LNCAP (cell line): ENCODE data around the gene ICA1.

Source experiments
- TF ChIP-seq, protein P1 (sequence below): fragments of 450-650 bp; IDR thresholded peaks from 2 replicates; pipeline ENCODE4 v1.5.1; 2017; ENCODE audit warnings: mild to moderate bottlenecking

The ICA1 gene

DNA sequence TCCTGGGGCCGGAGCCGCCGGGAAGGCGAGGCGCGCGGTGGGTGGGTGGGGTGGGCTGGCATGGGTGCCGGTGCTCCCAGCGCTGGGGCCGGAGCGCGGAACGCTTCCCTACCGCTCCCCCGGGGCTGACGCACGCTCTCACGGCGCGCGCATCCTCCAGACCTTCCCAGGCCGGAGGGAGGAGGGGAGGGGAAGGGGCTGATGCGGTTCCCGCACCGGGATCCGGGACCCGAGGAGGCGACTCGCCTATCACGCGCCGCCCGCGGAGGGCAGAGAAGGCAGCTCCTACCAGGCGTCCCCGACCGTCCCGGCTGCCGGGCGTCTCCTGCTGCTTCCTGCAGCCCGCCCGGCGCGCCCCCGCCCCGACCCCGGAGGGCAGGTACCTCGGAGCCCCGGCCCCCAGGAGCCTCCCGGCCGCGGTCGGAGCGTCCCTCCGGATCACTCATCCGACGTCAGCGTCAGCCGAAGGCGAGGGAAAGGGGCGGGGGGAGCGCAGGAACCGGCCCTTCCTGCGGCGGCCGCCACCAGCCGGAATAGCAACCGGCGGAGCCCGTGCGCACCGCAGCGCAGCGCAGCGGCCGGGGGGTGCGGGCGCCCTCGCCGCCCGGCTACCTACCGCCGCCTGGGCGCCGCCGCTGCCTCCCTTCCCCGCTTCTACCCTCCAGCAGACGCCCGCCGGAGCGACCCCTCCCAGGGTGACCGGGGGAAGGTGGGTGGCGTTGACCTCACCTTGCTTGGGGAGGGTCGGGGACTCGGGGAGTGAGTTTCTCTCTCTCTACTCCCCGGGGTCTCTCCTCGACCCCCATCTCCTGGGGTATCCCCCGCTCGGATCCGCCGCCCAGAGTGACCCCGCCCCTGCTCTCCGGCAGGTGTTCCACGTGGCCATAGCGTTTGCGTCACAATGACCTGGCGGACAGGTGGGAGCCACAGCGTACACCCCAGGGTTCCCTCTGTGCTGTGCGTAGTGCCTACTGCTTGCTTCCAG, at the start of gene ICA1:
ICA1 (minus strand) TSS at position 457 of the 985 bp plus-strand sequence. CDS start 26,241 bp downstream, outside the sequence.
- TF ChIP-seq, protein P1, sequence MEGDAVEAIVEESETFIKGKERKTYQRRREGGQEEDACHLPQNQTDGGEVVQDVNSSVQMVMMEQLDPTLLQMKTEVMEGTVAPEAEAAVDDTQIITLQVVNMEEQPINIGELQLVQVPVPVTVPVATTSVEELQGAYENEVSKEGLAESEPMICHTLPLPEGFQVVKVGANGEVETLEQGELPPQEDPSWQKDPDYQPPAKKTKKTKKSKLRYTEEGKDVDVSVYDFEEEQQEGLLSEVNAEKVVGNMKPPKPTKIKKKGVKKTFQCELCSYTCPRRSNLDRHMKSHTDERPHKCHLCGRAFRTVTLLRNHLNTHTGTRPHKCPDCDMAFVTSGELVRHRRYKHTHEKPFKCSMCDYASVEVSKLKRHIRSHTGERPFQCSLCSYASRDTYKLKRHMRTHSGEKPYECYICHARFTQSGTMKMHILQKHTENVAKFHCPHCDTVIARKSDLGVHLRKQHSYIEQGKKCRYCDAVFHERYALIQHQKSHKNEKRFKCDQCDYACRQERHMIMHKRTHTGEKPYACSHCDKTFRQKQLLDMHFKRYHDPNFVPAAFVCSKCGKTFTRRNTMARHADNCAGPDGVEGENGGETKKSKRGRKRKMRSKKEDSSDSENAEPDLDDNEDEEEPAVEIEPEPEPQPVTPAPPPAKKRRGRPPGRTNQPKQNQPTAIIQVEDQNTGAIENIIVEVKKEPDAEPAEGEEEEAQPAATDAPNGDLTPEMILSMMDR: no peak; the same call in 1 of the 2 replicates

DNA sequence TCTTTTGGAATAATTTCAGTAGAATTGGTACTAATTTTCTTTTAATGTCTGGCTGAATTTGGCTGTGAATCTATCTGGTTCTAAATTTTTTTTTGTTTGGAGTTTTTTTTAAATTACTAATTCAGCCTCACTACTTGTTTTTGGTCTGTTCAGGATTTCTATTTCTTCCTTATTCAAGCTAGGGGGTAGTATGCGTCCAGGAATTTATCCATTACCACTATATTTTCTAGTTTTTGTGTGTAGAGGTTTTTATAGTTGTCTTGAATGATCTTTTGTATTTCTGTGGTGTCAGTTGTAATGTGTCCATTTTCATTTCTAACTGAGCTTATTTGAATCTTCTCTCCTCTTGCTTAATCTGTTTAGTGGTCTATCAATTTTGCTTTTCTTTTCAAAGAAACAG, 48.9 kb upstream of the ICA1 start:
- TF ChIP-seq, protein P1: no peak

DNA sequence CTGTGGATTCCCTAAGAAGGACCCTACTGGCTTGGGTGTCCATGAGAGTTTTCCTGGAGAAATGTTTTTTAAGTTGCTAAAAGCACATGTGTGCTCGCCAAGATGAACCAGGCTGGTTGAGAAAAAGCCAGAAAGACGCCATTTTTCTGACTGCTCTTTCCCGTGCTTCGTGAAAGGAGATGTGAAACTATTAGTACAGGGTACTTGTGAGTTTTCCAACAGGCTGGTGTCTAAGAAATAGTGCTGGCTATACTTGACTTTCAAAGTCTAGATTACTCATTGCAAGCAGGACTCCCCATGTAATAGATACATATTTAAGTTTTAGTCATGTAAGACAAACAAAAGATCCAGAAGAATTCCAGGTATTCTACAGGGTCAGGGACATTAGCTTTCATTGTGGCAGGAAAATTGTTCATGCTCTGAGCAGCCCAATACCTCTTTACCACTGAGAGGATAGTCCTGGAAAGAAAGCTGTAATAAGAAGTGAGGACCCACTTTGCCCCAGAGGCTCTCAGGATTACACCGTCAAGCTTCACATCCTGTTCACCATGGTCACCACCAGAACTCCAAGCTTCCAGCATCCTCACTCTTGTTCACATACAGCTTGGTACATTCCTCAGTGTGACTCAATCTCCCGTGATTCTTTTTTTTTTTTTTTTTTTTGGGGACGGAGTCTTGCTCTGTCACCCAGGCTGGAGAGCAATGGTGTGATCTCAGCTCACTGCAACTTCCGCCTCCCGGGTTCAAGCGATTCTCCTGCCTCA, 43.8 kb upstream of the ICA1 start:
- TF ChIP-seq, protein P1: no peak

DNA sequence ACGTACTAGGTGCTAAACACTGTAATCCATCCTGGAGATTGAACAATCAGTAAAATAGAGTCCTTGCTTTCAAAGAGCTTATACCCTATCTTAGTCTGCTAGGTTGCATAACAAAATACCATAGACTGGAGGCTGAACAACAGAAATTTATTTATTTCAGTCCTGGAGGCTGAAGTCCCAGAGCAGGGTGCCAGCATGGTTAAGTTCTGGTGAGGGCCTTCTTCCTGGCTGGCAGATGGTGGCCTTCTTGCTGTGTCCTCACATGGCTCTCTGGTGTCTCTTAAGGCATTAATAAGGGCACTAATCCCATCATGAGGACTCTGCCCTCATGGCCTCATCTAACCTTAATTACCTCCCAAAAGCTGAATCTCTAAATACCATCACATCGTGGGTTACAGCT, 43.1 kb upstream of the ICA1 start:
- TF ChIP-seq, protein P1: no peak

DNA sequence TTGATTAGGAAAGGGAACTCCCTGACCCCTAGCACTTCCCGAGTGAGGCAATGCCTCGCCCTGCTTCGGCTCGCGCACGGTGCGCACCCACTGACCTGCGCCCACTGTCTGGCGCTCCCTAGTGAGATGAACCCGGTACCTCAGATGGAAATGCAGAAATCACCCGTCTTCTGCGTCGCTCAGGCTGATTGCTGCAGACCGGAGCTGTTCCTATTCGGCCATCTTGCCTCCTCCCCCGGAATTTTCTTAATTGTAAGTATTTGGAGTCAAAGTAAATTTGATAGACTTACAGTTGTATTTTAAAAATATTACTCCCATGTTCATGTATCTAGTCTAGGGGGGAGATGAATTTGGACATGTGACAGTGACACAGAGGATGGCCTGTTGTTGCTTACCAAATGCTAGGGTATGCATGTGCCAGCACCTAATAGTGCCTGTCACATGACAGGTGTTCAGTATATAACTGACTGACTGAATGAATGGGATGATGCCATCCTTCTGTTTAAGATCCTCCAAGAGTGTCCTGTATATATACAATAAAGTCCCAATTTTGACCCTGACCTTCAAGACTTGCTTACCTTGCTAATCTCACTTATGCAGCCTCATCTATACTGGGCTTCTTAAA, 42.0 kb upstream of the ICA1 start:
- TF ChIP-seq, protein P1: no peak

DNA sequence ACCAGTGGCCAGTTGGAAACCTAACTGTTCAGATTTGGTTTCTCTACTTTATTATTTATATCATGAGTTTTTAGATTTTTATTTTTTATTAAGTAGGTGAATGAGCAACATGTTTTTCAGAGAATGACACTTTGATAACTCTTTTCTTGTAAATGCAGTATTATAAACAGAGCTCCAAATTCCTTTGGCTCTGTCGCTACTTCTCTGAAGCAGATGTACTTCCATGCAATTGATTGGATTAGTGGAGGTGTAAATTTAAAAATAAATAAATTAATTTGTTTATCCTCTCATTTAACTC, 34.3 kb upstream of the ICA1 start:
- TF ChIP-seq, protein P1: no peak

DNA sequence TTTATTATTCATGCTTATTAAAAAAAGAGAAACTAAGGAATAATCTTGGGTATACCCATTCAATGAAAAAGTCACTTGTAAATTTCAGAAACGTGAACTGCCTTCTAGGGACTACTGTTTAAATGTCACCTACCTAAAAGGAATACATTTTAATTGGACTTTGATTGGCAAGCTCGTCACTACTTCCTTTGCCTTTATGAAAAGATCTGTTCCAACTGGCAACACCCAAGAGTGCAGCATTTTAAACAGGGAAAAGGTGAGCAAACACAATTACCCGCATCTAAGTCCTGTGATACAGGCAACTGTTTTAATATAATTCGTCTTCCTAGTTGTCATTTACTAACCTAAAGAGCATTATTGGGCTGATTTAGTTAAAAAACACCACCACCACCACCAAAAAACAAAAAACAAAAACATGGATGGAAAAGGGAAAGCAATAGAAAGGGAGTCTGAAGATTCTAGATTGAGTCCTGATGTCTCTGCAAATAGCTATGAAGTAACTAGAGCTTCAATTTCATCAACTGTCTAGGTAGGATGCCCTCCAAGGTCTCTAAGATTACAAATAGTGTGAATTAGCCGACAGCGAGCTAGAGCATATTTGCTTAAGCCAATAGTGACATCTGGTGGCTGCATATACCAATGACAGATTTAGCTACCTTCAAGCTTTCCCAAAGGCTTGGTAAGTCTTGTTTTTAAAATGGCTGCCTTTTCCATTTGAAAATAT, 33.8 kb upstream of the ICA1 start:
- TF ChIP-seq, protein P1: peak; percentile 81
